Breast epithelium (tissue), 3 donors: Measurements from ENCODE around the gene ZNF225.

ENCODE experiments used
- CTCF ChIP-seq, 3 donors: fragments of 450-650 bp; IDR thresholded peaks; one replicate each; pipeline ENCODE4 v1.5.1; 2016 to 2017; ENCODE audit warnings: antibody characterized with exemption in 3 of 3, mild to moderate bottlenecking in 3 of 3, moderate library complexity in 3 of 3
- POLR2A ChIP-seq: fragments of 450-650 bp; IDR thresholded peaks from one replicate; pipeline ENCODE4 v1.6.1; 2016; ENCODE audit warnings: antibody characterized with exemption, mild to moderate bottlenecking, moderate library complexity
- POLR2AphosphoS5 ChIP-seq, 3 donors: sonication (generic); formaldehyde crosslinking; IDR thresholded peaks; one replicate each; pipeline ENCODE4 v1.6.1; 2017; ENCODE audit warnings: antibody characterized with exemption in 3 of 3

- TF ChIP-seq POLR2AphosphoS5 (IDR thresholded peaks at IDR 0.05) (no peak), CTCF (IDR thresholded peaks at IDR 0.05) (no peak), POLR2A (no peak)
These were observed 43.3 kb downstream of the ZNF225 start for GRCh38 chr19:44156475-44156874.
